Activated CD4-positive, alpha-beta T cell treated with anti-CD3 and anti-CD28 coated beads for 36 hours (primary cell): Measurements from ENCODE around the gene P2RY2. TPM values are rescaled to one million over a fixed set of nuclear protein-coding genes. Genes with fewer than 3 reads are reported as not detected.

ENCODE experiments used
- ATAC-seq: fragments of 200-7000 bp; cut with Tn5 transposase; one replicate; pipeline ENCODE4 v1.10.0; 2021; ENCODE audit warnings: mild to moderate bottlenecking, moderate library complexity
- CTCF ChIA-PET: fragments of 350-600 bp; sonication (Branson Sonifier 250); formaldehyde crosslinking; loops from one replicate; lab custom pipeline; 2021; ENCODE audit warnings: antibody characterized with exemption; lab: Charles Lee
- POLR2A ChIA-PET: fragments of 350-600 bp; sonication (Branson Sonifier 250); formaldehyde crosslinking; loops from one replicate; lab custom pipeline; 2021; ENCODE audit warnings: antibody characterized with exemption, inconsistent platforms; lab: Charles Lee
- DNase-seq: peaks from one replicate; pipeline ENCODE4 v3.0.0-alpha.2; 2020
- H3K27ac Mint-ChIP-seq: one replicate; pipeline ENCODE4 v1.8.0; 2021; ENCODE audit warnings: mixed read lengths
- H3K27me3 Mint-ChIP-seq: one replicate; pipeline ENCODE4 v1.8.0; 2021; ENCODE audit warnings: mixed read lengths
- H3K36me3 Mint-ChIP-seq: one replicate; pipeline ENCODE4 v1.8.0; 2021; ENCODE audit warnings: low read depth, mixed read lengths
- H3K4me1 Mint-ChIP-seq: one replicate; pipeline ENCODE4 v1.8.0; 2021; ENCODE audit warnings: mixed read lengths
- H3K4me3 Mint-ChIP-seq: one replicate; pipeline ENCODE4 v1.8.0; 2021; ENCODE audit warnings: mild to moderate bottlenecking, moderate library complexity, mixed read lengths
- H3K9me3 Mint-ChIP-seq: one replicate; pipeline ENCODE4 v1.8.0; 2021; ENCODE audit warnings: low read depth, mixed read lengths
- intact Hi-C, 2 experiments: fragments of 100-400 bp; cut with DNase I in 1 of 2; cut with micrococcal nuclease in 1 of 2; formaldehyde crosslinking; loops; one replicate each; pipeline versions ENCODE4 v1.14.2 to v1.15.1; 2022 to 2024; cut with DNase I, micrococcal nuclease
- total RNA-seq, 2 experiments: library from RNA; stranded (reverse); gene quantifications; one replicate each; pipeline ENCODE4 v1.2.3, GENCODE V29; 2021

The P2RY2 gene
- total RNA-seq, 2 experiments from 2014 or later = not detected

DNA sequence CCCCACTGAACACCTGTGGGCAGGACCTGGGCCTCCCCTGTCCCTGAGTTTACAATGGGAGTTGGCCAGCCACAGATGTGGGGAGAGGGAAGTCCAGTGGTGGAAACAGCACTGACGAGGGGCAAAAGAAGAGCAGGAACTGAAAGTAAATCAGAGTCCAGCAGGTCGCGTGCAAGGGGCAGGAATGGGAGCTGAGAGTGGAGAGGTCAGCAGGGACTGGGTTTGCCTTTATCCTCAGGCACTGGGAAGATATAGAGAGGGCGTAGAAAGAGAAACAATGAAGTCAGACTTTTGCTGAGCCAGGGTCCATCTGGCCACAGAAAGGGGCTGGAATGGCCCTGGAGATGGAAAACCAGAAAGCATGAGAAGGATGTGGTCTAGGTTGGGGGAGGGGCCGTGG, 62.5 kb downstream of the P2RY2 start:
- H3K4me1 Mint-ChIP-seq = no peaks in the 10 kb centered on the region
- ChIA-PET CTCF (interaction anchor here (0.7 to 1.9 kb wide), 5 partner anchors 9 to 488 kb away, joined by 3 to 4 read pairs (median 3); no protein-coding TSS in a partner anchor), POLR2A (no interaction called here)
- no peak overlapping the region for H3K27ac Mint-ChIP-seq
- ATAC-seq (no peak), DNase-seq (no peak)
- H3K36me3 Mint-ChIP-seq = no peaks in the 10 kb centered on the region
- H3K27me3 Mint-ChIP-seq = no peaks in the 10 kb centered on the region
- no peak overlapping the region for H3K4me3 Mint-ChIP-seq
- intact Hi-C loops = no loop called here
- no peaks in the 10 kb centered on the region for H3K9me3 Mint-ChIP-seq

DNA sequence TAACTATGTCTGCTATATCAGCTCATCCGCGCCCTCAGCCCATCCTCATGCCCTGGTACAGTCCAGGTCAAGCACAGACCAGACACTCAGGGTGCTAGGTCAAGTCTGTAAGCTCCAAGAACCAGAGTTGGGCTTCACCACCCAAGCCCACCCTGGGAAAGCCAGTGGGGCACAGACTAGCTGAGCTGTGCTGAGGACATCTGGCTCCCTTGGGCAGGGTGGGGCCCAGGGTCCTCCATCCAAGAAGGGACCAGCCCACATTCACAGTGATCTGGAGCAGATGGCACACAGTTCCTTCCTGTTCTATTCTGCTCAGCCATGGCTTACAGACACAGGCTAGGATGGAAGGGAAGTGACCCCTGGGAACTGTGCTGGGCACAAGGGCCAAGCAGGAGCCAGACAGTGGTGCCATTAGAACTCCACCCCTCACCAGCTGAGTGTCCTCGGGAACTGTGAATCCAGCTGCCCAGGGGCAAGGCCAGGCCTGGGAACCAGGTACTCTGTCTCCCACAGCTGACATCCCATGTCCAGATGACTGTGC, 63.2 kb downstream of the P2RY2 start:
- no peaks in the 10 kb centered on the region for H3K9me3 Mint-ChIP-seq
- H3K27ac Mint-ChIP-seq = no peak overlapping the region

DNA sequence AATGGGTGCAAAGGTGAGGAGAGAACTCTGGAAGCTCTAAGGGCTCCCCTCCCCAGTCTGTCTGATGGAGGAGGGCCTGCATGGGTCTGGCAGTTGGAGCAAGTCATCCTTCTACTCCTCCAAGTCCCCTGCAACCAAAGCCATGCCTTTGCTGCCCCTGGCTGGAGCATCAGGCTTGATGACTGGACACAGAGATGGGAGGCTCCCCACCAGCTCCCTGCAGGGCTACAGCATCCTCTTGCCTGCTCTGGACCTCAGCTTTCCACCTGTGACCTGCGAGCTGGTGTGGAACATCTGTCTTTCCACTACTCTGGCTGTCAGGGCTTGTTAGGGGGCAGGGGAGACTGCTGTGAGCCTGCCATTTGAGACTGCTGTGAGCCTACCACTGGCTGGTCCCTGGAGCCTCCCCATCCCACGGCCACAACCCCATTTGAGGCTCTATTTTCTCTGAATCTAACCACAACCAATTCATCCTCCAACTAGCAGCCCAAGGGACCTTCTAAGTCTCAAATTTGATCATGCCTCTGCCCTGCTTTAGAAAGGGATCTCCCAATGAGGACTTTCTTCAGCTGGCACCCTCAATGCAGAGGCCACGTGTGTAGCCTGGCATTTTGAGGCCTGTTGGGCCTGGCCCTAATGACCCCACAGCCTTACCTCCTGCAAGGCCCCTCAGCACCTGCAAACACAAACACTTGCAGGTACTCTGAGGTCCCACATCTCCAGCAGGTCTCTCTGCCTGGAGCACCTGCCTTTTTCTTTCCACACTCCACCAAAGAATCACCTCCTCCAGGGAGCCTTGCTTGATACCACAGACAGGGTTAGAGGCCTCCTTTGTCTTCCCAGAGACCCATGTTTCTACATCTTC, 63.9 kb downstream of the P2RY2 start:
- H3K9me3 Mint-ChIP-seq = no peaks in the 10 kb centered on the region
- DNase-seq = no peak
- H3K27me3 Mint-ChIP-seq = no peaks in the 10 kb centered on the region
- CTCF ChIA-PET = interaction anchor here (0.6 to 0.7 kb wide), 2 partner anchors 88 to 851 kb away, joined by 3 read pairs; no protein-coding TSS in a partner anchor
- H3K4me1 Mint-ChIP-seq = no peaks in the 10 kb centered on the region
- POLR2A ChIA-PET = no interaction called here
- ATAC-seq = no peak
- no peak overlapping the region for H3K27ac Mint-ChIP-seq
- H3K36me3 Mint-ChIP-seq = no peaks in the 10 kb centered on the region
- intact Hi-C loops = no loop called here
- H3K4me3 Mint-ChIP-seq = no peak overlapping the region

More for the DNA sequence above, 63.2 kb downstream of the P2RY2 start:
- Mint-ChIP-seq H3K36me3 (no peaks in the 10 kb centered on the region), H3K27me3 (no peaks in the 10 kb centered on the region), H3K4me1 (no peaks in the 10 kb centered on the region), H3K4me3 (no peak overlapping the region)
- POLR2A ChIA-PET = no interaction called here
- intact Hi-C loops = no loop called here
- CTCF ChIA-PET = interaction anchor here (0.6 to 0.9 kb wide), 4 partner anchors 8 to 850 kb away, joined by 3 read pairs; no protein-coding TSS in a partner anchor
- ATAC-seq (no peak), DNase-seq (no peak)

DNA sequence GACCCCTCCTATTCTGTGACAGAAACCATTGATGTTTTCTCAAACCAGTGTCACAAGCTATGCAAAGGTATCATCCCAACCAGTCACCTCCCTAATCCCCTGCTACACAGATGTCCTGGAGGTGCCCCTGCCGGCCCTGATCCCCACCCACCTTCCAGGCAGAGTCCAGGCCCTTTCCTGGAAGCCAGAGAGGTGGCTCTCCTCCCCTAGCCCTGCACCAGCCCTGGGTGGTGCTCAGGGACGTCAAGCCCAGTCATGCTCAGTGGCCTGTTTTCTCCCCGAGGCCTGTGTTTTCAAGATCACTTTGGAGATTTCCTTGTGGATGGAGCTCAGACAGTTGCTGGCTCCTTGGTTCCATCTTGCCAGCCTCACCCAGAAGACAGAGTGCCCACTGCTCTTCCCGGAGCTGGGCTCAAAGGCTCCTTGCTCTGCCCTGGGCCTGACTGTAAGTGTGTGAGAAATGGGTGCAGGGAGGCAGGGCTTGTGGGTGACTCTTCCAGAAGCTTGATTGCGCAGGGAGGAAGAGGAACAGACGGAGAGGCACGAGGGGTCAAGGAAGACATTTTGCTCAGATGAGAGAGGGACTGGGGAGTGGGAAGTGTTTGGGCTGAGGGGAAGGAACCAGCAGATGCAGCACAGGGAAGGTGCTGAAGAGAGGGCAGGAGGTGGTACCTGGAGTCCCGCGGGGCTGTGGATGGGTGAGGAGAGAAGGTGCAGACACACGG, 65.4 kb downstream of the P2RY2 start:
- no peaks in the 10 kb centered on the region for H3K9me3 Mint-ChIP-seq
- no peaks in the 10 kb centered on the region for H3K27me3 Mint-ChIP-seq
- DNase-seq (no peak), ATAC-seq (no peak)
- no peaks in the 10 kb centered on the region for H3K4me1 Mint-ChIP-seq
- H3K36me3 Mint-ChIP-seq = no peaks in the 10 kb centered on the region
- POLR2A ChIA-PET = no interaction called here
- H3K27ac Mint-ChIP-seq = no peak overlapping the region
- no peak overlapping the region for H3K4me3 Mint-ChIP-seq
- intact Hi-C loops = no loop called here
- CTCF ChIA-PET = interaction anchor here (0.7 to 1.3 kb wide), 4 partner anchors 12 to 52 kb away, joined by 3 to 10 read pairs (median 4); no protein-coding TSS in a partner anchor

DNA sequence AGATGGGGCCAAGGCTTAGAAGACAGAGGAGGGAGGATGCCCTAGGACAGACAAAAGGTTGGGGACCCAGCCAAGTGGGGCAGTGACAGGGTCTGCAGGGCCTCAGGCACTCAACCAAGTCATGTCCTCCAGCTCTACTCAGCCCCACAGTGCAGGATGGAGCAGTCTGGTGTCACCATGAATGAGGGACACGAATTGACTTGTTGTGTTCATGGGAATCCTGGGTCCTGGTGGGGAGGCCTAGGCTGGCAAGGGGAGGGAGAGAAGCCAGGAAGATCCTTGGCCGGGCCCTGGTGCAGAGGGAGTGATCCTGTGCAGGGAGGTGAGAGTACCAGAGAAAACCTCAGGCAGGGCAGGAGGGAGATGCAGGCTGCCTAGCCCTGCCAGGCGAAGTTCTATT, 66.0 kb downstream of the P2RY2 start:
- no peak overlapping the region for H3K4me3 Mint-ChIP-seq
- POLR2A ChIA-PET = no interaction called here
- DNase-seq (no peak), ATAC-seq (no peak)
- CTCF ChIA-PET = interaction anchor here (0.9 to 1.3 kb wide), 3 partner anchors 11 to 52 kb away, joined by 3 to 10 read pairs (median 6); no protein-coding TSS in a partner anchor
- no peaks in the 10 kb centered on the region for H3K27me3 Mint-ChIP-seq
- H3K36me3 Mint-ChIP-seq = no peaks in the 10 kb centered on the region
- H3K9me3 Mint-ChIP-seq = no peaks in the 10 kb centered on the region
- no peak overlapping the region for H3K27ac Mint-ChIP-seq
- intact Hi-C loops = no loop called here
- peaks cover 3% of the 10 kb centered on the region for H3K4me1 Mint-ChIP-seq

DNA sequence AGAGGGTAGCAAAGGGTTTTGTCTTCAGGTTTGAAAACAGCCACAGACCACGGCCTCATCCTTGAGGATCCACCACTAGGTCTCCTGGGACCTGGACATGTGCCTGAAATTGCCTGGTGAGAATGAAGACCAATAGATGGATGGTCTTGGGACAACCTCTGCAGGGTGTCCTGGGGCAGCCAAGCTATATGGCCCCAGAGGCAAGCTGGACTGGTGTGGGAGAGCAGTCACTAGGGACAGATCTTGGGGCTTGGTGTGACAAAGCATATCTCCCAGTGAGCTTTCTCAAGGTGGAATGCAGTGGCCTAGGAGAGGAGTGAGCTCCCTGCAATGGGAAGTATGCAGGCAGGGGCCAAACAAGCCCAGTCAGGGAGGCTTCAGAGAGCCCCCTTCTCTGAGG, 67.6 kb downstream of the P2RY2 start:
- POLR2A ChIA-PET = no interaction called here
- no peak overlapping the region for H3K27ac Mint-ChIP-seq
- ATAC-seq = no peak
- H3K4me3 Mint-ChIP-seq = no peak overlapping the region
- CTCF ChIA-PET = interaction anchor here (0.6 to 4.4 kb wide), 4 partner anchors 12 to 194 kb away, joined by 3 to 14 read pairs (median 5); no protein-coding TSS in a partner anchor
- intact Hi-C loops = no loop called here
- H3K4me1 Mint-ChIP-seq = peaks cover 6% of the 10 kb centered on the region
- H3K27me3 Mint-ChIP-seq = no peaks in the 10 kb centered on the region
- H3K36me3 Mint-ChIP-seq = no peaks in the 10 kb centered on the region
- no peaks in the 10 kb centered on the region for H3K9me3 Mint-ChIP-seq
- DNase-seq = no peak

Other genes starting within 250 kb of the P2RY2 start
- gene FCHSD2, start 76.0 kb upstream of the P2RY2 start, total RNA-seq = 10 to 100 TPM; 24.1 to 24.7 TPM
- not detected for gene P2RY6, start 54.1 kb downstream of the P2RY2 start, total RNA-seq
- under 1 TPM in 1 of 2 experiments, not detected in 1; 0.05 TPM for gene ARHGEF17, start 90.0 kb downstream of the P2RY2 start, total RNA-seq
- gene RELT, start 158.1 kb downstream of the P2RY2 start, total RNA-seq = 10 to 100 TPM; 18.5 to 21.3 TPM